A549 treated with CpdA at 1 μM for 4 hours (cell line): ENCODE results near the gene KYNU. TPM values are rescaled to one million over a fixed set of nuclear protein-coding genes. Genes with fewer than 3 reads are reported as not detected.

Source experiments
- total RNA-seq: library from RNA; stranded (reverse); fragments of 200-300 nt; extraction: Qiagen RNA extraction; gene quantifications from 5 replicates; pipeline ENCODE4 v1.2.3, GENCODE V29; 2022; ENCODE audit warnings: low read depth

Gene KYNU
- total RNA-seq = 311 to 380 TPM (median 336 TPM) in 5 replicates

GRCh38 chr2:142877216-142877838, at the start of gene KYNU:
Gene KYNU, plus strand, starts transcription at chr2:142877664. Its CDS starts 7,704 bp downstream, at chr2:142885368.

